HG02763 (cell line): ENCODE data around the gene DSC1.
"Not testable (repeated sequence)": the region's sequence is repeated elsewhere in the genome, so short reads cannot be mapped to it uniquely, and the experiment has no call there.

Experiments used
- ATAC-seq: cut with Tn5 transposase; IDR thresholded peaks from one replicate; pipeline ENCODE4 v1.9.1; 2021; ENCODE audit warnings: mild to moderate bottlenecking, moderate library complexity; ENCODE audit not compliant: unreplicated experiment

The DSC1 gene

GRCh38 chr18:31162825-31163435, at the start of gene DSC1:
DSC1 (minus strand) TSS chr18:31162856; CDS start chr18:31162594, 262 bp downstream.
- no peak for ATAC-seq

GRCh38 chr18:31211047-31211446, 48.4 kb upstream of the DSC1 start:
- no peak for ATAC-seq

- ATAC-seq = no peak
Observed at GRCh38 chr18:31209041-31209440, 46.4 kb upstream of the DSC1 start.

GRCh38 chr18:31207391-31207790, 44.7 kb upstream of the DSC1 start:
- no peak for ATAC-seq

GRCh38 chr18:31206787-31207381, 44.2 kb upstream of the DSC1 start:
- ATAC-seq = peak; percentile 86

GRCh38 chr18:31206071-31206470, 43.4 kb upstream of the DSC1 start:
- no peak for ATAC-seq

GRCh38 chr18:31205273-31205672, 42.6 kb upstream of the DSC1 start:
- no peak for ATAC-seq

GRCh38 chr18:31204833-31205232, 42.2 kb upstream of the DSC1 start:
- no peak for ATAC-seq

GRCh38 chr18:31204166-31204565, 41.5 kb upstream of the DSC1 start:
- ATAC-seq = no peak

GRCh38 chr18:31203794-31204148, 41.1 kb upstream of the DSC1 start:
- ATAC-seq = no peak

- no peak for ATAC-seq
Observed at GRCh38 chr18:31203096-31203793, 40.6 kb upstream of the DSC1 start.

GRCh38 chr18:31199190-31199769, 36.6 kb upstream of the DSC1 start:
- ATAC-seq = no peak

- ATAC-seq = no peak
Observed at GRCh38 chr18:31197676-31198075, 35.0 kb upstream of the DSC1 start.

GRCh38 chr18:31195063-31195462, 32.4 kb upstream of the DSC1 start:
- ATAC-seq = no peak

- ATAC-seq = no peak
Observed at GRCh38 chr18:31192086-31192776, 29.6 kb upstream of the DSC1 start.

GRCh38 chr18:31190919-31191318, 28.3 kb upstream of the DSC1 start:
- no peak for ATAC-seq

- ATAC-seq = no peak
Observed at GRCh38 chr18:31189757-31190156, 27.1 kb upstream of the DSC1 start.

- ATAC-seq = no peak
Observed at GRCh38 chr18:31185186-31185950, 22.7 kb upstream of the DSC1 start.

GRCh38 chr18:31183302-31183701, 20.6 kb upstream of the DSC1 start:
- ATAC-seq = no peak

- ATAC-seq = not testable (repeated sequence)
Observed at GRCh38 chr18:31177369-31177768, 14.7 kb upstream of the DSC1 start.

GRCh38 chr18:31176531-31176930, 13.9 kb upstream of the DSC1 start:
- no peak for ATAC-seq
